Measurements from ENCODE around the gene TFPI. TPM values are rescaled to one million over a fixed set of nuclear protein-coding genes. Genes with fewer than 3 reads are reported as not detected.

The TFPI gene
- total and polyA plus RNA-seq, 2 of the 8 experiments (the other 6 are each of a cell fraction or from before 2014, with no cell fraction given): 2.0 to 7.1 TPM

- Histone ChIP-seq H3K4me1 (replicated peaks in 1 of 4; ENCODE audit: control insufficient read depth in 3 of 4, insufficient read depth in 4 of 4, low read length in 3 of 4) (no peaks in the 10 kb centered on the region), H2AFZ (ENCODE audit: low read length) (no peak overlapping the region), H4K5ac (ENCODE audit: insufficient read length, low read depth, low read length) (no peak overlapping the region), H3K14ac (ENCODE audit: insufficient read length) (no peak overlapping the region), H3K4ac (replicated peaks; ENCODE audit: insufficient read length, low read depth, low read length) (no peak overlapping the region), H2AK5ac (ENCODE audit: low read depth, low read length) (no peak overlapping the region), H4K8ac (ENCODE audit: extremely low read depth, insufficient read depth, low read length) (no peak overlapping the region), H3K23me2 (ENCODE audit: low read depth, low read length) (no peaks in the 10 kb centered on the region), H3K27me3 (replicated peaks in 1 of 4; ENCODE audit: control insufficient read depth in 3 of 4, extremely low read depth in 1 of 4, insufficient read depth in 3 of 4, low read length in 3 of 4) (no peaks in the 10 kb centered on the region), H4K91ac (replicated peaks; ENCODE audit: insufficient read length, low read length) (no peak overlapping the region), H4K20me1 (replicated peaks in 1 of 2; ENCODE audit: control insufficient read depth in 1 of 2, insufficient read depth in 2 of 2, low read length in 2 of 2) (no peaks in the 10 kb centered on the region), H2BK5ac (ENCODE audit: low read depth, low read length) (no peak overlapping the region), H3K18ac (ENCODE audit: extremely low read depth, low read length) (no peak overlapping the region), H3K4me3 (ENCODE audit: extremely low read depth in 1 of 4, insufficient read depth in 2 of 4, low read depth in 3 of 4, low read length in 4 of 4) (no peak overlapping the region), H3K4me2 (ENCODE audit: insufficient read depth in 1 of 2, low read depth in 2 of 2, low read length in 2 of 2) (no peak overlapping the region), H3K79me1 (ENCODE audit: low read depth, low read length) (no peaks in the 10 kb centered on the region), H2BK15ac (ENCODE audit: low read length) (no peak overlapping the region), H3K79me2 (ENCODE audit: control insufficient read depth in 1 of 2, insufficient read depth in 2 of 2, low read length in 2 of 2) (no peaks in the 10 kb centered on the region; a peak in 1 of 4 replicates), H3K9ac (replicated peaks in 1 of 4; ENCODE audit: extremely low read depth in 1 of 4, low read depth in 3 of 4, low read length in 3 of 4) (no peak overlapping the region), H2BK120ac (replicated peaks; ENCODE audit: low read depth, low read length) (no peak overlapping the region), H2BK20ac (ENCODE audit: low read length) (no peak overlapping the region), H3K56ac (replicated peaks; ENCODE audit: insufficient read length, low read depth, low read length) (no peak overlapping the region), H3K9me3 (ENCODE audit: insufficient read depth in 2 of 2, low read depth in 1 of 2, low read length in 1 of 2) (no peaks in the 10 kb centered on the region), H3K27ac (ENCODE audit: low read depth, low read length) (no peak overlapping the region), H3K23ac (ENCODE audit: insufficient read length) (no peak overlapping the region), H3K36me3 (ENCODE audit: control insufficient read depth in 2 of 4, insufficient read depth in 4 of 4, low read length in 3 of 4) (no peaks in the 10 kb centered on the region), H2BK12ac (ENCODE audit: low read depth, low read length) (no peak overlapping the region)
- FAIRE-seq: peak; percentile 79
- POLR2A ChIA-PET (ENCODE audit: partially characterized antibody): interaction anchor here (1.4 kb wide), 1 partner anchor 11 kb away, joined by 4 read pairs; no protein-coding TSS in a partner anchor
- CTCF ChIA-PET (ENCODE audit: partially characterized antibody): interaction anchor here (0.8 to 5.5 kb wide), 6 partner anchors 10 to 250 kb away, joined by 3 to 26 read pairs (median 4); no protein-coding TSS in a partner anchor
- WGBS, 2 experiments (ENCODE audit: extremely low coverage in 1 of 2, insufficient coverage in 1 of 2, insufficient read length in 1 of 2, insufficient replicate concordance in 2 of 2, low coverage in 1 of 2, low lambda C conversion rate in 2 of 2, missing lambda C conversion rate in 1 of 2): 61% methylated on average over 1 of the region's 1 CpG; no CpG with 5 or more reads in 1 of the 2 experiments
- no peak for DNase-seq (ENCODE audit: low read depth in 1 of 2, low spot score in 2 of 2)
- TF ChIP-seq SIX5 (IDR thresholded peaks at IDR 0.05; ENCODE audit: low read depth, low read length): no peak
- no peak for TF ChIP-seq RAD21 (IDR thresholded peaks at IDR 0.05 in 1 of 2, conservative IDR thresholded peaks at IDR 0.05 in 1 of 2; ENCODE audit: low read depth in 2 of 2, low read length in 2 of 2)
- no peak for TF ChIP-seq SUZ12 (IDR thresholded peaks at IDR 0.05; ENCODE audit: low read length)
- TF ChIP-seq SRF (IDR thresholded peaks at IDR 0.05; ENCODE audit: low read depth, low read length): no peak
- no peak for TF ChIP-seq POU5F1 (IDR thresholded peaks at IDR 0.05; ENCODE audit: low read depth, low read length)
- TF ChIP-seq BACH1 (IDR thresholded peaks at IDR 0.05; ENCODE audit: low read length): no peak
- no peak for TF ChIP-seq EGR1 (IDR thresholded peaks at IDR 0.05; ENCODE audit: borderline replicate concordance, low read depth, low read length)
- TF ChIP-seq CTBP2 (IDR thresholded peaks at IDR 0.05; ENCODE audit: borderline replicate concordance, insufficient read depth, insufficient read length, low read length): no peak
- TF ChIP-seq CBX5 (IDR thresholded peaks at IDR 0.05; ENCODE audit: low read depth, low read length): no peak
- TF ChIP-seq TAF1 (IDR thresholded peaks at IDR 0.05; ENCODE audit: low read depth, low read length): no peak
- TF ChIP-seq RXRA (IDR thresholded peaks at IDR 0.05; ENCODE audit: insufficient read depth, low read depth, low read length): no peak
- no peak for TF ChIP-seq RFX5 (IDR thresholded peaks at IDR 0.05; ENCODE audit: borderline replicate concordance, low read depth, low read length)
- no peak for TF ChIP-seq SP4 (IDR thresholded peaks at IDR 0.05; ENCODE audit: low read length)
Observed at GRCh38 chr2:187593697-187594096, 39.5 kb upstream of the TFPI start.
